PFSK-1 (cell line): ENCODE results near the gene MALAT1.

ENCODE experiments used
- FOXP2 ChIP-seq: optimal IDR thresholded peaks from 2 replicates; pipeline ENCODE3; 2011; ENCODE audit warnings: borderline replicate concordance, control low read depth, inconsistent platforms; ENCODE audit not compliant: insufficient read depth; ENCODE audit errors: extremely low read length, extremely low read depth
- POLR2AphosphoS5 ChIP-seq: IDR thresholded peaks from 2 replicates; pipeline ENCODE4 v1.6.1; 2012; ENCODE audit warnings: low read depth, mild to moderate bottlenecking, control low read depth, low read length, moderate library complexity
- SIN3A ChIP-seq: IDR thresholded peaks from 2 replicates; pipeline ENCODE4 v1.6.1; 2012; ENCODE audit warnings: mild to moderate bottlenecking, low read length, moderate library complexity, borderline replicate concordance; ENCODE audit not compliant: insufficient read depth
- TAF1 ChIP-seq: IDR thresholded peaks from 2 replicates; pipeline ENCODE4 v1.6.1; 2012; ENCODE audit warnings: low read length, control low read depth, borderline replicate concordance; ENCODE audit not compliant: insufficient read depth
- TF ChIP-seq, protein P1 (sequence below), 2 experiments: IDR thresholded peaks; 2 replicates each; pipeline versions ENCODE4 v1.6.1 to v1.8.0; 2011 to 2012; ENCODE audit warnings: low read depth in 2 of 2, low read length in 2 of 2, control low read depth in 1 of 2, inconsistent platforms in 1 of 2, mild to moderate bottlenecking in 1 of 2, moderate library complexity in 1 of 2; ENCODE audit not compliant: insufficient read depth in 1 of 2

The MALAT1 gene

DNA sequence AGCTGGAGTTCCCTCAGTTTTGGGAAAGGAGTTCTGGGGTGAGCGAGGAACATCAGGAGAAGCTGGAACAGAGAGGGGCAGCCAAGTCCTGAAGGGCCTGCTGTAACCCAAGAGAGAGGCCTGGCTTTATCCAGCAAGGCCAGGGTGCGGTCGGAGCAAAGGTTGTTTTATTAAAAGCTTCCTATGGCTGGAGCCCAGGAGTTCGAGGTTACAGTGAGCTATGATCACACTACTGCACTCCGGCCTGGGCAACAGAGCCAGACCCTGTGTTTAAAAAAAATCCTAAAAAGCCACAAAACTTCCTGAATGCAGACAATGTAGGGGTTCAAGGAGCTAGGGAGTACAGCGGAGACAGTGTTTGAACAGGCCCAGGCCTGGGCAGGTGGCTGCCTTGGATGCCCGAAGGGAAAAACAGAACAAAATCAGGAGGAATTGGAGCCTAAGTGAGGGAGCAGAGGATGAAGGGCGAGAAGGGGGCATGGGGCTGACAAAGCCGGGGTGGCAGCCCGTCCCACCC, 22.2 kb upstream of the MALAT1 start:
- no peak for TF ChIP-seq TAF1
- no peak for TF ChIP-seq FOXP2
- TF ChIP-seq POLR2AphosphoS5: no peak; the same call in 1 of the 2 replicates
- TF ChIP-seq SIN3A: no peak
- TF ChIP-seq, protein P1, sequence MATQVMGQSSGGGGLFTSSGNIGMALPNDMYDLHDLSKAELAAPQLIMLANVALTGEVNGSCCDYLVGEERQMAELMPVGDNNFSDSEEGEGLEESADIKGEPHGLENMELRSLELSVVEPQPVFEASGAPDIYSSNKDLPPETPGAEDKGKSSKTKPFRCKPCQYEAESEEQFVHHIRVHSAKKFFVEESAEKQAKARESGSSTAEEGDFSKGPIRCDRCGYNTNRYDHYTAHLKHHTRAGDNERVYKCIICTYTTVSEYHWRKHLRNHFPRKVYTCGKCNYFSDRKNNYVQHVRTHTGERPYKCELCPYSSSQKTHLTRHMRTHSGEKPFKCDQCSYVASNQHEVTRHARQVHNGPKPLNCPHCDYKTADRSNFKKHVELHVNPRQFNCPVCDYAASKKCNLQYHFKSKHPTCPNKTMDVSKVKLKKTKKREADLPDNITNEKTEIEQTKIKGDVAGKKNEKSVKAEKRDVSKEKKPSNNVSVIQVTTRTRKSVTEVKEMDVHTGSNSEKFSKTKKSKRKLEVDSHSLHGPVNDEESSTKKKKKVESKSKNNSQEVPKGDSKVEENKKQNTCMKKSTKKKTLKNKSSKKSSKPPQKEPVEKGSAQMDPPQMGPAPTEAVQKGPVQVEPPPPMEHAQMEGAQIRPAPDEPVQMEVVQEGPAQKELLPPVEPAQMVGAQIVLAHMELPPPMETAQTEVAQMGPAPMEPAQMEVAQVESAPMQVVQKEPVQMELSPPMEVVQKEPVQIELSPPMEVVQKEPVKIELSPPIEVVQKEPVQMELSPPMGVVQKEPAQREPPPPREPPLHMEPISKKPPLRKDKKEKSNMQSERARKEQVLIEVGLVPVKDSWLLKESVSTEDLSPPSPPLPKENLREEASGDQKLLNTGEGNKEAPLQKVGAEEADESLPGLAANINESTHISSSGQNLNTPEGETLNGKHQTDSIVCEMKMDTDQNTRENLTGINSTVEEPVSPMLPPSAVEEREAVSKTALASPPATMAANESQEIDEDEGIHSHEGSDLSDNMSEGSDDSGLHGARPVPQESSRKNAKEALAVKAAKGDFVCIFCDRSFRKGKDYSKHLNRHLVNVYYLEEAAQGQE (IDR thresholded peaks at IDR 0.05; ENCODE audit: insufficient read depth in 1 of 2, low read depth in 2 of 2, low read length in 2 of 2): no peak

DNA sequence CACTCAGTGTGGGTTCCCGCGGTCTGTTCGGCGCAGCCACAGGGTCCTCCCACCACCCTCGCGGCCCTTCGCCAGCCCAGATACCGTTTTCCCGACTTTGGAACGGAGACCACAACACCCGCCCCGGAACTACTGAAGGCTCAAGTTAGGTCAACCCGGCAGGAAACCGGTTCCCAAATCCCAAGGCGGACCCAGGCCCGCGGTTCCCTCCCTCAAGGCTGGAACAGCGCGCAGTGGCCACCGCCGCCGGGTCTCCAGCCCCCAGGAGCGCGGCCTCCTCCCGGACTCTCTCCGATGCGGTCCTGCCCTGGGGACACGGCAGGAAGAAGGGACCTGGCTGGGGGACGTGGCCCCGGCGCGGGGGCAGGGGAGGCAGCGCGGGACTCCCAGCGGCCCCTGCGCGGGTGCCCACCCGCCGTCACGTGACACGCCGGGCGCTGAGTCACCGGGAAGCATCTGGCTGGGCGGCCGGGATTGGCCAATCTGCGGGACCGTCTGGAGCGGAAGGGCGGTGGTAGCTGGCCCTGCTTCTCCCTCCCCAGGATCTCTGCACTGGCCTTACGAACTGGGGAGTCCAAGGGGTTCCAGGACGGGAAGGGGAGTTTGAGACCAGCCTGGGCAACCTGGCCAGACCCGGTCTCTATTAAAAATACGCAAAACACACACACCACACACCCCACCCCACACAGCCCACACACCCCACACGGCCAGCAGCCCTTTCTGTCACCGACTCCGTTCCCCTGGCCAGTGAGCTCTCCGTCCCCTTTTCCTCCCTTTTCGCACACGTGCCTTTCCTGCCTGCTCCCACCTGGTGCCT, 21.5 kb upstream of the MALAT1 start:
- TF ChIP-seq, protein P1 (IDR thresholded peaks at IDR 0.05; ENCODE audit: insufficient read depth in 1 of 2, low read depth in 2 of 2, low read length in 2 of 2): peak in 1 of 2 experiments; percentile 43; a peak in 2 of 4 replicates
- TF ChIP-seq SIN3A: no peak; the same call in 1 of the 2 replicates
- peak; percentile 92 for TF ChIP-seq FOXP2
- peak; percentile 92 for TF ChIP-seq POLR2AphosphoS5
- peak; percentile 91 for TF ChIP-seq TAF1

DNA sequence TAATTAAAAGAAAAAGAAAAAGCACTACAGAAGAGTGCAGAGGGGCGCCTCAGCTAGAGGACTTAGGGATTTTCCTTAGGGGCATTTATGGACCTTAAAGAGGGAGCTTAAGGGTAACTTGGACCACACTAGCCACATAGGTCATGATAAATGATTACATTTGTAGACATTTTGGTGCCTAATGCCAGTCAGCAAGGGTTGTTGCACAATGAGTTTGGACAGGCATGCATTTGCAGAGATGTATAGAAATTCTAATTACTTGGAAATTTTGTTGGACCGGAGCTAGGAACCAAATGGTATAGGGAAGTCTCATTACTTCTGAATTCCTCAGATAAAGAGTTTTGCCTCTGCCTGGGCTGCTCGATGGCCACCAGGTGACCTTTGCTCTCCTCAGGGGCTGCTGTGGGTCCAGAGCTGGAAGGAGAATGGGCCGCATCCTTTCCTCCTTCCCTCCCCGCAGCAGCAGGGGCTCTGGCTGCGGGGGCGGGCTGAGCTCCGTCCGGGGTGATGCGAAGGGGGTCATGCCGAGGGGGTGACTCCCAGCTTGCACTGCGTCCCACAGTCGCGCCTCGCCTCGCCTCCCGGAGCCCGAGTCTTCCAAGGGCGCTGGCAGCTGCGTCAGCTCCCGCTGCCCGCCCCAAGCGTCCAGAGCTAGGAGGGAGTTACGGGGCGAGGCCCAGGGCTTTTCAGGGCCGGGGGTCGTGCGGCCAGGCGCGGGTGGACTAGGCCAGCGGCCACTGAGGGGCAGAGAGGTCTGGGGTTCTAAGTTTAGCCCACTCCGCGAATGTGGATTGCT, 20.3 kb upstream of the MALAT1 start:
- no peak for TF ChIP-seq SIN3A
- TF ChIP-seq, protein P1 (IDR thresholded peaks at IDR 0.05; ENCODE audit: insufficient read depth in 1 of 2, low read depth in 2 of 2, low read length in 2 of 2): no peak
- TF ChIP-seq TAF1: no peak
- TF ChIP-seq FOXP2: no peak
- TF ChIP-seq POLR2AphosphoS5: no peak

DNA sequence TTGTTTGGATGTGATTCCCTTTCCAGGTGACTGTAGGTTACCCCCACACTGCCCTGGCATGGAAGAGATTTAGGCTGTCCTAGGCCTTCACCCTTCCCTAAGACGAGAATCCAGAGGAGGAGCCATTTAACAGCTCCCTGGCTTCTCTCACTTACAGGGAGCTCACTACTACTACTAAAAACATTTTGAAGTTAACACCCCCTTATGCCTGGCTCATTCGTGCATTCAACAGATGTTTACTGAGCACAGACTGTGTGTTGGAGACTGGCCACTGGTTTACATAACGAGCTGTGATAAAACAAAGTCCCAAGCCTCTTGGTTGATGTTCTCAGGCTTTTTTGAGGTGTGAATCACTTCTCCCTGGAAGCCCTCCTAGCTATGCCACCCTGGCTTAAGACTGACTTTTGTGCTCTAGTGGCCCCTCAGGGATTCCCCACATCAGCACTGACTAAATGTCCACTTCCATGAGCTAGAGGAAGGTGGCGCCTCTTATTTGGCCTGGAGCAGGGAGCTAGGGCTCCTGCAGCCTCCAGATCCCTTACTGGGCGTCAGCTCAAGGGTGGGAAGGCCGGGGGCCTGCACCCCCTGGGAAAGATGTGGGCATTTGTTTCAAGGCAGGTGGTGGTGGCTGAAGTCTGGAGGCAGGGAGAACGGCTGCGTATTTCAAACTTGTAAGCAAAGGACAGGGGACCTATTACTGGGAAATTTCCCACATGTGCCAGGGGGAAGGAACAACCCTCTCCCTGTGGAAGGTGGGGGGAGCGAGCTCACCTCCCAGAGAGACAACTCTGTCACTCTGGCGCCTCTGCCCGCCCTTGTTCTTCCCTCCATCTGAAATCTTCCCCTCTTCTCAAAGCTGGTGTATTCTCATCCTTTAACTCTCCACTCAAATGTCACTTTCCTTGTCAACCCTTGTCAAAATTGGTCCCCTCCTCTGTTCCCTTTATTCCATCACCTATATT, 19.4 kb upstream of the MALAT1 start:
- TF ChIP-seq FOXP2 (no peak), POLR2AphosphoS5 (no peak), SIN3A (no peak), TAF1 (no peak)
- TF ChIP-seq, protein P1 (IDR thresholded peaks at IDR 0.05; ENCODE audit: insufficient read depth in 1 of 2, low read depth in 2 of 2, low read length in 2 of 2): no peak
